ENCODE measurements around the gene IL1RAPL1.

DNA sequence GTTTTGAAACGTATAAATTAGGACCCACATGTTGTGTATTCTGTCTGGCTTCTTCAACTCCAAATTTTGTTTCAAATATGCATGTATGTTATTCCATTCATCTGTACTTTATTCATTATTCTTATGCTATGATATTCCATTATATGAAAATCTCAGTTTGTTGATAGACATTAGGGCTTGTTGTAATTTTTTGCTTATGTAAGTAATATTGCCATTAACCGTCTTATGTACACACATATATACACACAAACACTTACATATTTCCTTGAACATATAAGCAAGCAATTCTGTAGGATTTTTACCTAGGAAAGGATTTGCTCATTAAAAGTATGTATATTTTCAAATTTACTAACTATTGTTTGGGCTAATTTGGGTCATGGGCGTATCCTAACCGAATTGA, 820.1 kb downstream of the IL1RAPL1 start:
- TF ChIP-seq POLR2A (IDR thresholded peaks at IDR 0.05): no peak
- TF ChIP-seq, protein P1, sequence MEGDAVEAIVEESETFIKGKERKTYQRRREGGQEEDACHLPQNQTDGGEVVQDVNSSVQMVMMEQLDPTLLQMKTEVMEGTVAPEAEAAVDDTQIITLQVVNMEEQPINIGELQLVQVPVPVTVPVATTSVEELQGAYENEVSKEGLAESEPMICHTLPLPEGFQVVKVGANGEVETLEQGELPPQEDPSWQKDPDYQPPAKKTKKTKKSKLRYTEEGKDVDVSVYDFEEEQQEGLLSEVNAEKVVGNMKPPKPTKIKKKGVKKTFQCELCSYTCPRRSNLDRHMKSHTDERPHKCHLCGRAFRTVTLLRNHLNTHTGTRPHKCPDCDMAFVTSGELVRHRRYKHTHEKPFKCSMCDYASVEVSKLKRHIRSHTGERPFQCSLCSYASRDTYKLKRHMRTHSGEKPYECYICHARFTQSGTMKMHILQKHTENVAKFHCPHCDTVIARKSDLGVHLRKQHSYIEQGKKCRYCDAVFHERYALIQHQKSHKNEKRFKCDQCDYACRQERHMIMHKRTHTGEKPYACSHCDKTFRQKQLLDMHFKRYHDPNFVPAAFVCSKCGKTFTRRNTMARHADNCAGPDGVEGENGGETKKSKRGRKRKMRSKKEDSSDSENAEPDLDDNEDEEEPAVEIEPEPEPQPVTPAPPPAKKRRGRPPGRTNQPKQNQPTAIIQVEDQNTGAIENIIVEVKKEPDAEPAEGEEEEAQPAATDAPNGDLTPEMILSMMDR (IDR thresholded peaks at IDR 0.05): no peak

All from thyroid gland (tissue), 4 donors.